GM18868 (cell line): Measurements from ENCODE around the gene TIMM44.
"Not testable (repeated sequence)": the region's sequence is repeated elsewhere in the genome, so short reads cannot be mapped to it uniquely, and the experiment has no call there.

Experiments used
- ATAC-seq: cut with Tn5 transposase; IDR thresholded peaks from one replicate; pipeline ENCODE4 v1.9.1; 2021; ENCODE audit warnings: mild to moderate bottlenecking, moderate library complexity; ENCODE audit not compliant: unreplicated experiment

Gene TIMM44

GRCh38 chr19:7926021-7926726 lies 17.3 kb downstream of the TIMM44 start, which contains the start of gene CTXN1:
Gene CTXN1, minus strand, starts transcription at chr19:7926135. Its CDS starts 597 bp downstream, at chr19:7925538.
- no peak for ATAC-seq

GRCh38 chr19:7925171-7925851 lies 18.2 kb downstream of the TIMM44 start:
- ATAC-seq: no peak

GRCh38 chr19:7924651-7925170 lies 18.8 kb downstream of the TIMM44 start:
- no peak for ATAC-seq

- ATAC-seq: no peak
Measured at GRCh38 chr19:7924241-7924640, 19.2 kb downstream of the TIMM44 start.

GRCh38 chr19:7923295-7924191 lies 19.9 kb downstream of the TIMM44 start:
- ATAC-seq: no peak

- no peak for ATAC-seq
Measured at GRCh38 chr19:7922836-7923195, 20.6 kb downstream of the TIMM44 start.

- no peak for ATAC-seq
Measured at GRCh38 chr19:7921967-7922835, 21.3 kb downstream of the TIMM44 start.

GRCh38 chr19:7921302-7921966 lies 22.0 kb downstream of the TIMM44 start:
- no peak for ATAC-seq

- ATAC-seq: peak; percentile 46
Measured at GRCh38 chr19:7920519-7921301, 22.8 kb downstream of the TIMM44 start.

GRCh38 chr19:7919610-7920518 lies 23.6 kb downstream of the TIMM44 start, which contains the start of gene SNAPC2:
Gene SNAPC2, plus strand, starts transcription at chr19:7920338. Its CDS starts 29 bp downstream, at chr19:7920367.
- ATAC-seq: peak; percentile 56

GRCh38 chr19:7918615-7919421 lies 24.6 kb downstream of the TIMM44 start:
- ATAC-seq: no peak

GRCh38 chr19:7918062-7918614 lies 25.3 kb downstream of the TIMM44 start:
- not testable (repeated sequence) for ATAC-seq

- ATAC-seq: no peak
Measured at GRCh38 chr19:7917267-7918061, 26.0 kb downstream of the TIMM44 start.

- no peak for ATAC-seq
Measured at GRCh38 chr19:7916955-7917266, 26.6 kb downstream of the TIMM44 start.

GRCh38 chr19:7916103-7916954 lies 27.1 kb downstream of the TIMM44 start:
- ATAC-seq: no peak
